ENCODE data around the gene METTL9. TPM values are rescaled to one million over a fixed set of nuclear protein-coding genes. Genes with fewer than 3 reads are reported as not detected.
"Not testable (repeated sequence)": the region's sequence is repeated elsewhere in the genome, so short reads cannot be mapped to it uniquely, and the experiment has no call there.

METTL9 gene
- total RNA-seq, 2 donors from 2014 or later: 76.3 to 114 TPM

DNA sequence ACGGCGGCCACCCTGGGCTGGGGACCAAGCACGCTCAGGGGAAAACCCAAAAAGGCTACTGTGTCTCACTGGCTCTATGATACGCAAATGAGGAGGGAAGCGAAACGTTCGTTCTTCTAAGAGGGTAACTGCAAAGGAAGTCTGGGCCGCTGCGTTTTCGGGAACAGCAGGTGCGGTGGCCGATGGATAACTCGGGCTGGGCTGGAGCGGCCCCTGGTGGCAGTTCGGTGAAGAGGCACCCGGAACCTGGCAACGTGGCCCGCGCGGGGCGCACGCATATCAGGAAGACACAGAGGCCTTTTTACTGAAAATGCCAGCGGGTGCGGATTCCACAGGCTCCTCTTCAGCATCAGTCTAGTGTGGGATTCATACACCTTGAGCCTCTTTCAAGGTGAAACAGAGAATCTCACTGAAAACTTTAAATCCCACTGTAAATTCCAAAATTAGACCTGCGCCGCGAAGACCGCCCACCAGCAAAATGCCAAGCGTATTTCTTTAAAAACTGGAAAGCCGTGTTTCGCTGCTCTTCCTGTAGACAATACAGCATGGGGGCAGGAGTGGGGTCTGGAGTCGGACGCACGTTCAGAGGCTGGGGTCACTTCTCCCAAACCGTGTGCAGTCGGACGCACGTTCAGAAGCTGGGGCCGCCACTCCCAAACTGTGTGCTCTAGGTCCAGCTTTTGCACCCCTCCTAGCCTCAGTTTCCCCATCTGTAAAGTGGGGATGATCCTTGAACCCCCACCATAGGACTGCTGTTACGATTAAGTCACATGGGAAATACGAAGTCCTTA is 44.4 kb upstream of the METTL9 start:
- TF ChIP-seq POLR2A (IDR thresholded peaks at IDR 0.05): no peak
- TF ChIP-seq, protein P1, sequence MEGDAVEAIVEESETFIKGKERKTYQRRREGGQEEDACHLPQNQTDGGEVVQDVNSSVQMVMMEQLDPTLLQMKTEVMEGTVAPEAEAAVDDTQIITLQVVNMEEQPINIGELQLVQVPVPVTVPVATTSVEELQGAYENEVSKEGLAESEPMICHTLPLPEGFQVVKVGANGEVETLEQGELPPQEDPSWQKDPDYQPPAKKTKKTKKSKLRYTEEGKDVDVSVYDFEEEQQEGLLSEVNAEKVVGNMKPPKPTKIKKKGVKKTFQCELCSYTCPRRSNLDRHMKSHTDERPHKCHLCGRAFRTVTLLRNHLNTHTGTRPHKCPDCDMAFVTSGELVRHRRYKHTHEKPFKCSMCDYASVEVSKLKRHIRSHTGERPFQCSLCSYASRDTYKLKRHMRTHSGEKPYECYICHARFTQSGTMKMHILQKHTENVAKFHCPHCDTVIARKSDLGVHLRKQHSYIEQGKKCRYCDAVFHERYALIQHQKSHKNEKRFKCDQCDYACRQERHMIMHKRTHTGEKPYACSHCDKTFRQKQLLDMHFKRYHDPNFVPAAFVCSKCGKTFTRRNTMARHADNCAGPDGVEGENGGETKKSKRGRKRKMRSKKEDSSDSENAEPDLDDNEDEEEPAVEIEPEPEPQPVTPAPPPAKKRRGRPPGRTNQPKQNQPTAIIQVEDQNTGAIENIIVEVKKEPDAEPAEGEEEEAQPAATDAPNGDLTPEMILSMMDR (IDR thresholded peaks at IDR 0.05): peak; percentile 75 to 100 (median 99)
- intact Hi-C loops (cut with DNase I): no loop called here
- Histone ChIP-seq H3K4me3 (no peak overlapping the region), H3K4me1 (peaks cover 10% of the 10 kb centered on the region), H3K27ac (no peak overlapping the region), H3K9me3 (no peaks in the 10 kb centered on the region), H3K27me3 (no peaks in the 10 kb centered on the region), H3K36me3 (replicated peaks in 1 of 2; ENCODE audit: insufficient read depth in 1 of 2, low read depth in 2 of 2) (no peaks in the 10 kb centered on the region)
- 29 to 34% methylated on average over 41 of the region's 41 CpGs for WGBS, 2 donors
- ATAC-seq (peak; percentile 89), DNase-seq (peak; percentile 82 to 91 (median 87))

DNA sequence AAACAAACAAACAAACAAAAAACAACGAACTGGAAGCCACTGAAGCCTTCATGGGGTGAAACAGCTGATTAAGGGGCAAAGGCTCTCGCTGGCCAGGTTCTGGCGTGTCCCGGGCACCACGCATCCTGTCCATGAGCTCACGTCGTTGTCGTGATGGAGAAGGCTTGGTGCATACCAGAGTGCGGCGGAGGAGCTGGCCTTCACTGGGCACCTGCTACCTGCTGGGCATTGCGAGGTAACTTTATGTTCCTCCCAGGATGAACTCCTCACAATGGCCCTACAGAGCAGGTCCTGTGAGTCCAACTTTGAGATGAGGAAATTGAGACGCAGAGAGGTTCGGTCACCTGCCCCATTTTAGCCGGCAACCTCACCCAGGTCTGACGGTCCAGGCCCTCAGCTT is 43.8 kb upstream of the METTL9 start:
- 71 to 77% methylated on average over 15 of the region's 15 CpGs for WGBS, 2 donors
- intact Hi-C loops (cut with DNase I); DNase-seq; ATAC-seq; H3K4me3 ChIP-seq; H3K27ac ChIP-seq; H3K27me3 ChIP-seq; H3K36me3 ChIP-seq (replicated peaks in 1 of 2; ENCODE audit: insufficient read depth in 1 of 2, low read depth in 2 of 2); H3K9me3 ChIP-seq: not testable (repeated sequence)
- H3K4me1 ChIP-seq: peaks cover 10% of the 10 kb centered on the region

DNA sequence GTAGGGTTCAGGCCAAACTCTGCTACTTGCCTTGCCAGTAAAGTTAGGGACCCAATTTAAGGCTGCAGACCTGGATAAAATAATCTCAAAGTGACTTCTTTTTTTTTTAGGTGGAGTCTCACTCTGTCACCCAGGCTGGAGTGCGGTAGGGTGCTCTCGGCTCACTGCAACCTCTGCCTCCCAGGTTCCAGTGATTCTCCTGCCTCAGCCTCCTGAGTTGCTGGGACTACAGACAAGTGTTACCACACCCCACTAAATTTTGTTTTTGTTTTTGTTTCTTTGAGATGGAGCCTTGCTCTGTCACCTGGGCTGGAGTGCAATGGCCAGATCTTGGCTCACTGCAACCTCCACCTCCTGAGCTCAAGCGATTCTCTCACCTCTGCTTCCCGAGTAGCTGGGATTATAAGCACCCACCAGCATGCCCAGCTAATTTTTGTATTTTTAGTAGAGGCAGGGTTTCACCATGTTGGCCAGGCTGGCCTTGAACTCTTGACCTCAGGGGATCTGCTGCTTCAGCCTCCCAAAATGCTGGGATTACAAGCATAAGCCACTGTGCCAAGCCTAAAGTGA is 43.3 kb upstream of the METTL9 start:
- intact Hi-C loops (cut with DNase I); H3K27ac ChIP-seq: not testable (repeated sequence)
- WGBS, 2 donors: 78 to 80% methylated on average over 4 of the region's 4 CpGs

DNA sequence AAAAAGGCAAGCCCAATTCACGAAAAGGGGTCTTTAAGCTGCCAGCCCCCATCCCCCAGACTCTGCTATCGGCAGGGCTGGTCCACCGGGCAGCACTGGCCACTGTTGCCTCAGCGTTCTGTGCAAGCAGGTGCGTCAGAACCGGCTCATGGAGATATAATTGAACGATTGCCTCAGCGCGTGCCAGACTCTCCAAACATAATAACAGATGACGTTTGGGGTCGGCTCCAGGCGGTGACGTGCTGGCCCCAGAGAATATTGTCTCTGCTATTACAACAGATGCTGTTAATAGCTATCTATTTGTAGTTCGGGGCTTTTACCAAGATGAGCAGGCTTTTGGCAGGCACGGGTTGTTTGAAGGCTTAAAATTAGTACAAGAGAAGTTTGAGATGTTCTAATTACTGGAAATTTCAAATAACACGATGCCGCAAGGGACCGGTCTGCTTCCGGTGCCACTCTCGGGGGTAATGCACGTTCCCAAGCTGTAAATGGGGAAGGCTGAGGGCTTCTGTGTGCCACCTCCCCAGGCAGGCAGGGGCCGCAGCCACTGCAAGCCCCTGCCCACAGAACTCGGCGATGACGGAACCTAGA is 42.6 kb upstream of the METTL9 start:
- H3K4me1 ChIP-seq: peaks cover 10% of the 10 kb centered on the region
- H3K36me3 ChIP-seq (replicated peaks in 1 of 2; ENCODE audit: insufficient read depth in 1 of 2, low read depth in 2 of 2); H3K4me3 ChIP-seq; H3K9me3 ChIP-seq; H3K27me3 ChIP-seq; H3K27ac ChIP-seq; intact Hi-C loops (cut with DNase I): not testable (repeated sequence)
- 45 to 50% methylated on average over 24 to 25 of the region's 25 CpGs for WGBS, 2 donors
- ATAC-seq (peak; percentile 43), DNase-seq (peak in 3 of 4 donors; percentile 27 to 46 (median 40))

More for the DNA sequence above, 43.3 kb upstream of the METTL9 start:
- ATAC-seq; H3K36me3 ChIP-seq (replicated peaks in 1 of 2; ENCODE audit: insufficient read depth in 1 of 2, low read depth in 2 of 2); H3K4me3 ChIP-seq; DNase-seq; H3K9me3 ChIP-seq; H3K27me3 ChIP-seq: not testable (repeated sequence)
- H3K4me1 ChIP-seq: peaks cover 10% of the 10 kb centered on the region

DNA sequence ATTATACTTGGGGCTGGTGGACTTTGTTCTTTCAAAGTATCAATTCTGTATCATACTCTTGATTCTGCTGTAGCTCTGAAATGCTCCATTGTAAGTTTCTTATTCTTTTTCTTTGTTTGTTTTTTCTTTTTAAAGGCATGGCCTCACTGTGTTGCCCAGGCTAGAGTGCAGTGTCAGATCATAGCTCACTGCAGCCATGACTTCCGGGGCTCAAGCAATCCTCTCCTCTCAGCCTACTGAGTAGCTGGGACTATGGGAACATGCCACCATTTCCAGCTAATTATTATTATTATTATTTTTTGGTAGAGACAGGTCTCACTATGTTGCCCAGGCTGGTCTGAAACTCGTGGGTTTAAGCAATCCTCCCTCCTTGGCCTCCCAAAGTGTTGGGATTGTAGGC is 38.9 kb upstream of the METTL9 start:
- TF ChIP-seq POLR2A (IDR thresholded peaks at IDR 0.05): no peak
- H3K9me3 ChIP-seq: no peaks in the 10 kb centered on the region
- no peaks in the 10 kb centered on the region for H3K36me3 ChIP-seq (replicated peaks in 1 of 2; ENCODE audit: insufficient read depth in 1 of 2, low read depth in 2 of 2)
- ATAC-seq: no peak
- peaks cover 1% of the 10 kb centered on the region for H3K4me1 ChIP-seq
- H3K27ac ChIP-seq: no peak overlapping the region
- no peak for DNase-seq
- WGBS, 2 donors: 72 to 74% methylated on average over 2 of the region's 2 CpGs
- no peak overlapping the region for H3K4me3 ChIP-seq
- intact Hi-C loops (cut with DNase I): no loop called here
- no peaks in the 10 kb centered on the region for H3K27me3 ChIP-seq

DNA sequence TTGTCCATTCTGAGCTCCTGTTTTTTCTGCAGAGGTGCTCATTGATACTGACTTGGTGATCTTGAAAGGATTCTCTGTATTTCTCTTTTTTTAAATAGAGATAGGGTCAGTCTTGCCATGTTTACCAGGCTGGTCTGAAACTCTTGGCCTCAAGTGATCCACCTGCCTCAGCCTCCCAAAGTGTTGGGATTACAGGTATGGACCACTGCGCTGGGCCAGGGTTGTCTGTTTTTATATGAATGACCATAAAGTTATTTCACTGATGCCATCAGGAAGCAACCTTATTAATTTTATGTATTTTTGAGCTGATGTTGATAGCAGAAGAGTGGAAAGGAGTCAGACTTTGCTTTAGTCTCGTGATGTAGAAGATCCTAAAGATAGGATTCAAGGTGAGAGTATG is 35.7 kb upstream of the METTL9 start:
- peaks cover 14% of the 10 kb centered on the region for H3K4me1 ChIP-seq
- no peak overlapping the region for H3K27ac ChIP-seq
- H3K9me3 ChIP-seq: no peaks in the 10 kb centered on the region
- 87 to 91% methylated on average over 2 of the region's 2 CpGs for WGBS, 2 donors
- H3K27me3 ChIP-seq: no peaks in the 10 kb centered on the region
- H3K4me3 ChIP-seq: no peak overlapping the region
- DNase-seq (no peak), ATAC-seq (no peak)
- TF ChIP-seq POLR2A (IDR thresholded peaks at IDR 0.05): no peak
- TF ChIP-seq, protein P1 (IDR thresholded peaks at IDR 0.05): no peak
- intact Hi-C loops (cut with DNase I): no loop called here
- H3K36me3 ChIP-seq (replicated peaks in 1 of 2; ENCODE audit: insufficient read depth in 1 of 2, low read depth in 2 of 2): no peaks in the 10 kb centered on the region

DNA sequence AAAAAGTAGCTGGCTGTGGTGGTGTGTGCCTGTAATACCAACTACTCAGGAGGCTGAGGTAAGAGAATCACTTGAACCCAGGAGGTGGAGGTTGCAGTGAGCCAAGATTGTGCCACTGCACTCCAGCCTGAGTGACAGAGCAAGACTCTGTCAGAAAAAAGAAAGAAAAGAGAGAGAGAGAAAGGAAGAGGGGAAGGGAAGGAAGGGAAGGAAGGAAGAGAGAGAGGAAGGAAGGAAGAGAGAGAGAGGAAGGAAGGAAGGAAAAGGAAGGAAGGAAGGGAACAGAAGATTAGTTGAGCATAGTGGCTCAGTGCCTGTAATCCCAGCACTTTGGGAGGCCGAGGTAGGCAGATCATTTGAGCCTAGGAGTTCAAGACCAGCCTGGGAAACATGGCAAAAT is 35.0 kb upstream of the METTL9 start:
- H3K4me3 ChIP-seq; H3K9me3 ChIP-seq; H3K27me3 ChIP-seq; ATAC-seq; H3K27ac ChIP-seq; H3K36me3 ChIP-seq (replicated peaks in 1 of 2; ENCODE audit: insufficient read depth in 1 of 2, low read depth in 2 of 2); DNase-seq; intact Hi-C loops (cut with DNase I): not testable (repeated sequence)
- WGBS, 2 donors: 78 to 79% methylated on average over 1 of the region's 1 CpG
- H3K4me1 ChIP-seq: peaks cover 14% of the 10 kb centered on the region
